SK-N-DZ (cell line): ENCODE measurements around the gene MAST2.
"Not testable (repeated sequence)": the region's sequence is repeated elsewhere in the genome, so short reads cannot be mapped to it uniquely, and the experiment has no call there.

Experiments
- DNase-seq: peaks from one replicate; pipeline ENCODE4 v3.0.0-alpha.2; 2015; ENCODE audit warnings: low spot score

The MAST2 gene

DNA sequence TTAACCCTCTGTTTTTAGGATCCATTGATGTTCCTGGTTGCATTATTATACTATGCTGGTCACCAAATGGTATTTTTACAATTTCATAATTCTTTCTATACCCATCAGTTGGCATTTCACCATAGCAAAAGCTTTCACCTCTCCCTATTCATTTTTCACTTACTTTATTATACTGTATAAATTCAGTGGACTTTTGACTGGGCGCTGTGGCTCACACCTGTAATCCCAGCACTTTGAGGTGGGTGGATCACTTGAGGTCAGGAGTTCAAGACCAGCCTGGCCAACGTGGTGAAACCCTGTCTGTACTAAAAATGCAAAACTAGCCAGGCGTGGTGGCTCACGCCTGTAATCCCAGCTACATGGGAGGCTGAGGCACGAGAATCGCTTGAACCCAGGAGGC is 128.8 kb downstream of the MAST2 start:
- DNase-seq: not testable (repeated sequence)

DNA sequence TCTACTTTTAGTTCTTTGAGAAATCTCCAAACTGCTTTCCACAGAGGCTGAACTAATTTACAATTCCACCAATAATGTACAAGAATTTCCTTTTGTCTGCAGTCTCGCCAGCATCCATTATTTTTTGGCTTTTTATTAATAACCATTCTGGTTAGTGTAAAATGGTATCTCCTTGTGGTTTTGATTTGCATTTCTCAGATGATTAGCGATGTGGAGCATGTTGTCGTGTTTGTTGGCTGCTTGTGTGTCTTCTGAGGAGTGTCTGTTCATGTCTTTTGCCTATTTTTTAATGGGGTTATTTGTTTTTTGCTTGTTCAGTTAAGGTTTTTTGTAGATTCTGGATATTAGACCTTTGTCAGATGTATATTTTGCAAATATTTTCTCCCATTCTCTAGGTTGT is 131.5 kb downstream of the MAST2 start:
- no peak for DNase-seq

DNA sequence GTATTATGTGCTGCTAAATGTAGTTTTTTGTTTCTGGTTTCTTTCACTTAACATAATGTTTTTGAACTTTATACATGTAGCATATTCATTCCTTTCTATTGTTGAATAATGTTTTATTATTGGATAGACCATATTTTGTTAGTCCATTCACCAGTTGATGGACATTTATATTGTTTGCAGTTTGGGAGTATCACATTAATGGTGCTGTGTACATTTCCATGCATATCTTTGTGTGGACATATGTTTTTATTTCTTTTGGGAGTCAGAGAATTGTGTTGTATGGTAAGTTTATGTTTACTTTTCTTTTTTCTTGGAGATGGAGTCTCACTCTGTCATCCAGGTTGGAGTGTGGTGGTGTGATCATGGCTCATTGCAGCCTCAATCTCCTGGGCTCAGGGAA is 134.6 kb downstream of the MAST2 start:
- DNase-seq: no peak

DNA sequence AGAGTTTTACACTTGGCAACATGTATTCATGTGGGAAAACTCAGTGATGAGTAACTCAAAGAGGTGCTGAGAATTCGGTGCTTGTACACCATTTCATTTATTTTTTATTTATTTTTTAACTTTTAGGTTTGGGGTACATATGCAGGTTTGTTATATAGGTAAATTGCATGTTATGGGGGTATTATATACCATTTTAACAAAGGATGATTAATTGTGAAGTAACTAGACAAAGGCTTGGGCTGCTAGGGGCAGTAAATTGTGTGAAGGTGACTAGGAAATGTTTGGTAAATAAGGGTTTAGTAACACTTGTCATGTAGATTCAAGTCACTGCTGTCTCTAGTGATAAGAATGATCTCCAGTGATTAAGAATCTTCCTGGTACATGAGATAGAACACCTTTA is 139.0 kb downstream of the MAST2 start:
- no peak for DNase-seq

DNA sequence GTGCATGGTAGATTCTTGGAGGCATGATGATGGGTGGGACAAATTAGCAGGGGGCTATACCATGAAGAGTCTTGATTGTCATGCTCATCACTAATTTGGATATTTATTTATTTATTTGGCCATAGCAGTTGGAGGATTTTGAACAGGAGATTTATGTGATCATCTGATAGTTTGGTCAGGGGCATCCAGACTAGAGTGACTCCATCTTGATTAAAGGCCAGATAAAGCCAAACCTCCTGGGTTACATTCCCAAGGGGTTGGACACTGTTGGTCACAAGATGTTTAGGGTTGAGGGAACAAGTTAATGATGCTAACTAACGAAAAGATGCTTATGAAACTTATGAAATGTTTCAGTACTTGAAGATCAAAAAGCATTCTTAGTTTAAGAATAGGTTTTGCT is 139.8 kb downstream of the MAST2 start:
- DNase-seq: no peak

DNA sequence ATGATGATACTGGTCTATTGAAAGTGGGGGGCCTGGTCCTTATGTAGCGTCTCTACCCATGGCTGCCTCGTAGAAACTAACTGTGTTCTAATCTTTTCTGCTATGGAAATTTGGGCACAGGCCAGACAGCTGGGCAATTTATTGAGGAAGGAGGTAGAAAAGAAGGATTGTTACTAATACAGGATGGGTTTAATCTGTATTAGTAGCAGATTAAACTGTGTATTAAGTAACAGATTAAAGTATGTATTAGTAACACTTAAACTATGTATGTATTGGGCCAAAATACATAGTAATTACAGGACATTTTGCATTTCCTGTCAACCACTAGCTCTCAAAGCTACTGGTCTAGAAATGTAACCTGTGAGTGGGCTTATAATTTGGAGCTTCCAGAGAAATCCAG is 142.0 kb downstream of the MAST2 start:
- no peak for DNase-seq

DNA sequence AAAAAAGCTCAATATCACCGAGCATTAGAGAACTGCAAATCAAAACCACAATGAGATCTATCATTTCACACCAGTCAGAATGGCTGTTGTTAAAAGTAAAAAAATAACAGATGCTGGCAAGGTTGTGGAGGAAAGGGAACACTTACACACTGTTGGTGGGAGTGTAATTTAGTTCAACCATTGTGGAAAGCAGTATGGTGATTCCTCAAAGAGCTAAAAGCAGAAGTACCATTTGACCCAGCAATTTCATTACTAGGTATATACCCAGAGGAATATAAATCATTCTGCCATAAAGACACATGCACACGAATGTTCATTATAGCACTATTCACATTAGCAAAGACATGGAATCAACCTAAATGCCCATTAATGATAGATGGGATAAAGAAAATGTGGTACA is 146.1 kb downstream of the MAST2 start:
- not testable (repeated sequence) for DNase-seq

DNA sequence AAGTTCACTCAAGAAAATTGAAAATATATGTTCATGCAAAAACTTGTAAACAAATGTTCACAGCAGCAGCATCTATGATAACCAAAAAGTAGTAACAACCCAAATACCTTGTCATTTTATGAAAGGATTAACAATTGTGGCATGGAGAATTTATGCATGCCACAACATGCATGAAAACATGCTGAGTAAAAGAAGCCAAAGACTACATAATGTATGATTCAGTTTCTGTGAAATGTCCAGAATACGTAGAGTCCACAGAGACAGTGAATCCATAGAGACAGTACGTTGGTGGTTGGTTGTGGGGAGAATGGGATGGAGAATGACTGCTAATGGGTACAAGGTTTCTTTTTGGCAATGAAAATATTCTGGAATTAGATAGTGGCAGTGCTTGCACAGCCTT is 148.7 kb downstream of the MAST2 start:
- DNase-seq: no peak

DNA sequence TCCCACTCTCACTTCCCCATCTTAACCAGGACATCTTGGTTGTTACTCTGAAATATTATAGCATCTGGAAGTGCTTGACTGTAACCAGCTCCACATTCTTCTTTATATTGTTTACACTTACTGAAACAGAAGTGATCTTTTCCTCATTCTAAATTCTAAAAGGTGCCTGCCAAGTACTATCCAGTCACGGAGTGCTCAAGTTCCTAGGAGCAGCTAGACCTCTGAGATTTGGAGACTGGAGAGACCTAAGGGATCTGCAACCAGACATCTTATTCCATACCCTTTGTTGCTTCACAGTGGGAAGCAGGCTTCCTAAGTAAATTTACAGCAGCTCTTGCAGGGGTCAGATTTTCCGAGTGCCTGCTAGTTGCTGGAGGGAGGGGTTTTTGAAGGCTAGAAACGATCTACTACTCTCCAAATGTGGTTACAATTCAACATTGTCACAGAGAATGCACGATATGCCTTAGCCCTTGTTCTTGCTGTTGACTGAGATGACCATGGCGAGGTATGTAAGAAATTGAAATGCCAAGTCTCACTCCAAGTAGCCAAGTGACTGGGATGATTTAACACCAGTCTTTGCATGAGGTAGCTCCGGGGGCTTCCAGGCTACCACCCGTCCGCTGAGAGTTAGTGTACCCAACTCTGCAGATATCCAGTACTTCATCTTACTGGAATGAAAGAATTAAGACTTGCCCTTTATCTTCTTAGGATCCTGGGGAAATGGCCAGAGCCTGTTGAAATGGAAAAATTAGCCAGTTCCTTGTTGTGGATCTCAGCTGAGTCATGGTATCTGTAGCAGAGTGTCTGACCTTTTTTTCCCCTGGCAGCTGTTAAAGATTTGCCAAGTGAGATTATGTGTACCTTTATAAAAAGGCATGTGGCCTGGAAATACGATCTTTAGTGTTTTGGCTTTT is 150.8 kb downstream of the MAST2 start:
- no peak for DNase-seq

DNA sequence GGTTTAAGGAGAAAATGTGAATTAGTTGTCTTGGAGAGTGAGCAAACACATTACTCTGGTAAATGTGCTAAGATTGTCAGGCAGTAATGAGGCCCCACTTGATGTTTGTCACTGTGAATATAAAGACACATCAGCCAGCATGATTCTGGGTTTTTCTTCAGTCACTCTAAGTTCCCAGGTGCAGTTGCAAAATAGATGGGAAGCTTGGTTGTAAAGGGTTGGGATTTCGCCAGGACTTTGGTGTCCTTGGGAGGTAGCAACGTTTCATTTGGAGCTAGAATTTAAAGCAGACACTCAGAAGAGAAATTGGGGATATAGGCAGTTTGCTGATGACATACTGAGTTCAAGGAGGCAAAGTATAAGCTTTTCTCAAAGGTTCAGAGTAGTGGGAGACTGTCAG is 154.3 kb downstream of the MAST2 start:
- DNase-seq: no peak

DNA sequence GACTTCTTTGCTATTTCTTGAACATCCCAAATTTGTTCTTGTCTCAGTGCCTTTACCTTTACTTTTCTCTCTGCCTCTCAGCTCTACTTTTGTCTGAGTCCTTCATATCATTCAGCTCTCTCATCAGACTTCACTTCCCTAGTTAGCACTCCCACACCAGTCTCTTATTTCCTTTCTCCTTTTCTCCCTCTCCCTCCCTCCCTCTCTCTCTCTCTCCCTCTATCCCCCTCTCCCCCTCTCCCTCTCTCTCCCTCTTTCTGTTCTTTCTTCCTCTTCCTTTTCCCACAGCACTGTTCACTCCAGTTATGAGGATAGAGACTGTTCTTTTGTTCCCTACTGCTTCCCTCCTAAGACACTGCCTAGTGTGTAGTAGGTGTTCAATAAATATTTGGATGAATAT is 154.9 kb downstream of the MAST2 start:
- DNase-seq: no peak

DNA sequence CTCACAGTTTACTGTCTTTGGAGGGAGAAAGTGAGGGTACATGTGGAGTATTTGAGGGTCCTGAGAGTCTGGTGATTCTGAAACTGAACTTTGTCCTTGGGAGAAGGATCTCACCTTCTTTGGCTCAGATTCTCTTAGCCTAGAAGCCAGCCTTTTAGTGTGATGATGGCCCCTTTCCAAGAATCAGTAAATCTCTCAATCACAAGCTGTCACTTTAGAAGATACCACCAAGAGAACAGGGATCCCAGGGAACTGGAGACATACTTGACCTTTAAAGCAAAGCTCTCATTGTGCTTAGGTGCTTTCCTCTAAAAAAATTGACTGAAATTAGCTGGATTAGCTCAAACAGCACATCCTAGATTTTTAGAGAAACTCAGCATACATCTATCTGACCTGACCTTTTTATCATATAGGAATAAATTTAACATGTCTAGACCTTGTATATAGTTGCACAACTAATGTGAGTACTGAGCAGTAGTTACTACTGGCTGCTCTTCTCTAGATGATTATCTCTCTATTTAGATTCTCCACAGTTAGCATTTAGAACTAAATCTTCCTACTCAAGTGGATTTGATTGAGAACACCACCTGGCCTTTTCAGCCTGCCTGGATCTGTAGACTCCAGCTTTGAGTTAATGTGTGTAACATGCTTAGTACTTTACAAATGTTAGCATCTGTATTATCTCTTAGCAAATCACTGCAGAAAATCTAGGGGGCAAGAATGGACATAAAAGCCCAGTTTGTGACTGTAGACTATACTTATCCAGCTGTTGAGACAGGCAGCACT is 157.7 kb downstream of the MAST2 start:
- no peak for DNase-seq

DNA sequence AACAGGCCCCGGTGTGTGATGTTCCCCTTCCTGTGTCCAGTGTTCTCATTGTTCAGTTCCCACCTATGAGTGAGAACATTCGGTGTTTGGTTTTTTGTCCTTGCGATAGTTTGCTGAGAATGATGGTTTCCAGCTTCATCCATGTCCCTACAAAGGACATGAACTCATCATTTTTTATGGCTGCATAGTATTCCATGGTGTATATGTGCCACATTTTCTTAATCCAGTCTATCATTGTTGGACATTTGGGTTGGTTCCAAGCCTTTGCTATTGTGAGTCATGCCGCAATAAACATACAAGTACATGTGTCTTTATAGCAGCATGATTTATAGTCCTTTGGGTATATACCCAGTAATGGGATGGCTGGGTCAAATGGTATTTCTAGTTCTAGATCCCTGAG is 158.5 kb downstream of the MAST2 start:
- DNase-seq: not testable (repeated sequence)

DNA sequence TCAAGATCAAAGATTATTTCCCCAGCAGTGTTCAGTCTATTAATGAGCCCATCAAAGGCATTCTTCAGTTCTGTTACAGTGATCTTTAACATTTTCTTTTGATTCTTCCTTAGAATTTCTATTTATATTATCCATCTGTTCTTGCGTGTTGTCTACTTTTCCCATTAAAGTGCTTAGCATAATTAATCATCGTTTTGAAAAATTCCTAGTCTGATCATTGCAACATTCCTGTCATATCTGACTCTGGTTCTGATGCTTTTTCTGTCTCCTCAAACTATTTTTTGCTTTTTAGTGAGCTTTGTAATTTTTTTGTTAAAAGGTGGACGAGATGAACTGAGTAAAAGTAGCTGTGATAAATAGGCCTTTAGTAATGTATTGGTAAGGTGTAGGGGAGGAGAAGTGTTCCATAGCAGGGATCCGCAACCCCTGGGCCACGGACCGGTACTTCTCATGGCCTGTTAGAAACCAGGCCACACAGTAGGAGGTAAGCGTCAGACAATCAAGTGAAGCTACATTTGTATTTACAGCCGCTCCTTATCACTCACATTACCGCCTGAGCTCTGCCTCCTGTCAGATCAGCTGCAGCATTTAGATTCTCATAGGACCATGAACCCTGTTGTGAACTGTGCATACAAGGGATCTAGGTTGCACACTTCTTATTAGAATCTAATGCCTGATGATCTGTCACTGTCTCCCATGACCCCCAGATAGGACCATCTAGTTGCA is 165.7 kb downstream of the MAST2 start:
- no peak for DNase-seq

DNA sequence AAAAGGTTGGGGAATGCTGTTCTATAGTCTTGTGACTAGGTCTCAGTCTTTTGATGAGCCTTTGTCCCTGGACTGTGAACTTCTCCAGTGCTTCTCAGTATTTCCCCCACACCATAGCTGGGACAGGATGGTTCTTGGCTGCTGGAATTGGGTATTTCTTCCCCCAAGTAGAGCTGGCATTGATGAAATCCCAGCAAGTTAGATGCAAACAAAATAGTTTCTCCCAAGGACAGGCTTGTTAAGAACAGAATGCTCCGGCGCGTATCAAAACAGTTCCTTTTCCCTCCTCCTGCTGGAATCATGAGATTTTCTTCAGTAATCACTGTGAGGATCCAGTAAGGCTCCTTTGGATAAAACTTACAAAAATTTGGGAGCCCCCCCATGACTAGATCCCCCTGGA is 166.5 kb downstream of the MAST2 start:
- DNase-seq: no peak

DNA sequence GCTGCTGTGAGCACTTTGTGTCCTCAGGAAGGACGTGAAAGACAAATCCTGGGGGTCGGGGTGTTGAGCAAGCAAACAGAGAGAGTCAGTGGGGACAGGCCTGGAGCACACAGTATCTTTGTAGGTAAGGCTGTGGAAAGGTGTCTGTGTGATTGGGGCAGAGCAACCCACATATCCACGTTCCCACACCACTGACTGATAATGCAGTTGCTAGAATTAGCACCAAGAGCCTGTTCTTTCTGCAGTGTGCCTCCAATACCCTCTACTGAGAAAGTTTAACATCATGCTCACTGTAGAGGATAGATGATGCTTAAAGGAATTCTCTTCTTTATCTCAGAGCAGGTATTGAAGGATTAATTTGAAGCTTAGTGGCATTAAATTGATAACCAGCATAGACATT is 167.9 kb downstream of the MAST2 start:
- no peak for DNase-seq

DNA sequence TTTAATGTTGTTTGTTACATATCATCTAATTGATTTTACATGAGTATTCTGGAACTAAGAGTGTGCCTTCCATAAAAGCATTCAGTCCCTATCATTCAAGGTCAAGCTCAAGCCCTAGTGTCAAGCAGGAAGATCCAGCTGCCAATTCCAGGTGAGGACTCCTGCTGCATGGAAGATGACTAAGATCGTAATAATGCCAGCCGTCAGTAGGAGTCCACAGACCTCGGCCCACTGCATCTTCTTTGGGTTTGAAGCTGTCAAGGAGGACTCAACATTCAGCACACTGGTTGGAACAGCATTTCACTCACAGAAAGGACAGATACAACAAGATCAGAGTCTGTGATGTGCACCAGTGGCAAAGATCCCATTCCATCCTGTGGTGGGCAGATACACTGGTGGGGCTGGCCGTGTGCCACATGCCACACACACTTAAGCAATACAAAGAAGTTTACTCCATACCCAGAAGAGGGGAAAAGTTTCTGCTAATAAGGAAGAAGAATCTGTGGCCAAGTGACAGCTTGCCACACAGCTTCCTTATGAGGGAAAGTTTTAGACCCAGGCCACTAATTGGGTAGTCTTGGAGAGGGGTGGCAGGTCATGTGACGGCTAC is 168.6 kb downstream of the MAST2 start:
- no peak for DNase-seq

DNA sequence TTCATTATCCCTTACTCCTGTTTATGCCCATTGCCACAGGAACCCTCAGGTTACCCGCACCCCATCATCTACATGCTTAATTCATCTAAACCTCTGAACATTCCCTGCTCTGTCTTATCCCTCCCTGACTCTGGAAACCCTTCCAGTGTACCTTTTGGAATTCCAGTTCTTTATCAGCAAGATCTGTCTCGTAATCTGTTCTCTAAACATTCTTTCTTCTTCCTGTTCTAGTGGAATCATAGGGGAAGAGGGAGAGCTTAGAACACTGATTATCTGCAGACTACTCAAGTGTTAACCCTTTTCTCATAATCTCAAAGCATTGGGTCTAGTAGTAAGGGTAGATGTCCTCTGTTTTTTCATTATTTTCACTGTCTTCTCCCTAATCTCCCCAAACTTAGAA is 169.2 kb downstream of the MAST2 start:
- no peak for DNase-seq

DNA sequence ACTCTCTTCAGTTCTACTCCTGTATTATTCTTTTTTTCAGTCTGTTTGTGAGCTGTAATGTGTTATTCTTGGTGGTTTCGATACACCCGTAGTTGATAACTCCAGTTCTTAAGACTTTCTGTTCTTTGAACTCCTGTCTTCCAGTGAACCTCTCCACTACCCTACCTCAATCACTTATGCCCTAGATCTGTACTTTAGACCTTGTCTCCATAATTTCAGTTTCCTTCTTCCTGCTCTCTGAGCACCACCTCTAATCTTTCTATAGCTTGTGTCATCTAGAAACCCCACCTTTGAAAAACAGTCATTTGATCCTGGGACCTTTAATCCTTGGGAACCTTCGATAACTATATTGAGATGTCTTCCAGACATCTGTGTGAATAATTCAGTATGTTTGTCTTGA is 169.7 kb downstream of the MAST2 start:
- DNase-seq: no peak

DNA sequence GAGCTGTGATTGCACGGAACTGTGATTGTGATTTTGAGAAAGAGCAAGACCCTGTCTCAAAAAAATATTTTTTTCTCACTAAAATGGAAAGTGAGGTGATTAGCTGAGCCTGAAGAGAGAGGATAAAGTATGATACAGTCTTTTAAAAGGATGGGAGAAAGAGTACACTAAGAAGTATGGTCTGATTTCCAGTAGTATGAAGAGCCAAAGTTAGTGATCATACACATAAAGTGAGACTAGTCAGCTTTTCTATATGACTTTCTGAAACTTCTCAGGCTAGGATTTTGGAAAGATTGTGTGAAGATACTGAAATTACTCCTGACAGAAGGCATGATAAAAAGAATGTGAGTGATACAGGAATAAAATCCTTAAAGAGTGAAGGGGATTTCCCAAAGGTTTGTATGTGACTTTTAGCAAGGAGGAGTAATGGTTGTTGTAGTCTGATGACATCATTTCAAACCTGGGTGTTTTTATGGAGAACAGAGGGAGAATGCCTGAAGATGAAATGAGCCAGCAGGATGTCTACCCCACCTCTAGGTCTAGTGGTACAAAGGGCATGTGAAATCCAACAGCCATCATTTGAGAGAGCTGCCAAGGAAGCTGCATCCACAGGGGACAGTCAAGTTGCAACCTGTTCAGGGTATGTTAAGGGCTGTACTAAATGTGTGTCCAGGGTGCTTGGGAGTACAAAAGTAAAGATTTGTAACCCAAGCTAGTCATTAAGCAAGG is 171.3 kb downstream of the MAST2 start:
- DNase-seq: no peak

DNA sequence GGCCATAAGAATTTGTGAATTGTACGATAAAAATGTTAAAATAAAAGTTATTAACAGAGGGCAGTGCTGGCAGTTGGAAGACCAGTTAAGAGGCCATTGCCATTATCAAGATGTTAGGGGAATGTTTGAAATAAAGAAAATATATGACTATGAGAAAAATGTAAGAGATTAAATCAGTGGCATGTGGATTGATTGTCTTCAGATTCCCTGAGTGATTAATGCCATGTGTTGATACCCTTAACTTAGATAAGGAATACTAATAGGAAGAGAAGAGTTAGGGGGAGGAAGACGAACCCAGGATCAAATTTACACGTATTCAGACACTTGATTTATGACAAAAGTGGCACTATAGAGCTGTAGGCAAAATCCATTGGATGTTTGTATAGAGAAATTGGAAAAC is 173.2 kb downstream of the MAST2 start:
- DNase-seq: no peak
